ENCODE results near the gene SPO11. TPM values are rescaled to one million over a fixed set of nuclear protein-coding genes. Genes with fewer than 3 reads are reported as not detected.

The SPO11 gene
- total and polyA plus RNA-seq, 2 of the 4 experiments (the other 2 are of a cell fraction) = not detected

GRCh38 chr20:57327820-57328219, 1.8 kb upstream of the SPO11 start:
- no peak overlapping the region for H4K5ac ChIP-seq (ENCODE audit: low read depth, low read length)
- no peak overlapping the region for H3K4me3 ChIP-seq (ENCODE audit: insufficient read depth, low read depth, low read length)
- no peak overlapping the region for H3K14ac ChIP-seq (replicated peaks; ENCODE audit: low read depth, low read length)
- H4K20me1 ChIP-seq (ENCODE audit: insufficient read depth, low read length) = no peaks in the 10 kb centered on the region
- no peak overlapping the region for H4K91ac ChIP-seq (ENCODE audit: insufficient read depth, low read depth, low read length)
- H3K9me1 ChIP-seq (ENCODE audit: insufficient read depth, low read length) = no peaks in the 10 kb centered on the region
- no peak overlapping the region for H2AK9ac ChIP-seq (replicated peaks; ENCODE audit: low read depth, low read length, poor library complexity)
- no peak overlapping the region for H4K8ac ChIP-seq (ENCODE audit: low read depth in 2 of 2, low read length in 2 of 2)
- H3K79me1 ChIP-seq (ENCODE audit: low read depth in 1 of 2, low read length in 2 of 2) = no peaks in the 10 kb centered on the region
- no peak overlapping the region for H2BK5ac ChIP-seq (ENCODE audit: low read depth, low read length, poor library complexity, severe bottlenecking)
- no peak overlapping the region for H2BK15ac ChIP-seq (ENCODE audit: low read depth, low read length)
- in situ Hi-C loops (cut with MboI; ENCODE audit: low sequenced_read_pairs) = no loop called here
- no peak overlapping the region for H3K9ac ChIP-seq (ENCODE audit: low read depth, low read length)
- ATAC-seq (ENCODE audit: low read depth) = no peak
- no peak overlapping the region for H2BK120ac ChIP-seq (ENCODE audit: low read depth, low read length)
- H2AK5ac ChIP-seq (ENCODE audit: low read depth, low read length) = no peak overlapping the region
- ChIA-PET POLR2A (ENCODE audit: unreplicated experiment) (no interaction called here), CTCF (no interaction called here)
- no peak overlapping the region for H3K27ac ChIP-seq (ENCODE audit: insufficient read depth, low read length)
- no peak overlapping the region for H2AFZ ChIP-seq (replicated peaks; ENCODE audit: low read length, poor library complexity)
- H3K18ac ChIP-seq (ENCODE audit: low read depth, low read length) = no peak overlapping the region
- H3K23ac ChIP-seq (ENCODE audit: low read depth, low read length) = no peak overlapping the region
- no peak overlapping the region for H3K56ac ChIP-seq (ENCODE audit: extremely low read depth, insufficient read depth, low read length)
- whole genome bisulfite sequencing, 2 experiments (ENCODE audit: extremely low coverage in 2 of 2, insufficient read length in 1 of 2) = no CpG with 5 or more reads among the region's 6 CpGs
- no TSS peak for BruUV-seq (replicated peaks)
- no peaks in the 10 kb centered on the region for H3K9me3 ChIP-seq (ENCODE audit: control insufficient read depth, insufficient read depth, low read length)
- no peak overlapping the region for H3K4me2 ChIP-seq (ENCODE audit: low read depth, low read length)
- H2BK20ac ChIP-seq (ENCODE audit: low read depth, low read length) = no peak overlapping the region
- TF ChIP-seq BHLHE40 (IDR thresholded peaks at IDR 0.05; ENCODE audit: low read depth, low read length) (no peak), MXI1 (IDR thresholded peaks at IDR 0.05; ENCODE audit: borderline replicate concordance, low read depth, low read length) (no peak), CEBPB (IDR thresholded peaks at IDR 0.05; ENCODE audit: low read depth, low read length) (no peak), FOS (IDR thresholded peaks at IDR 0.05; ENCODE audit: low read depth, low read length) (no peak), POLR2A (IDR thresholded peaks at IDR 0.05; ENCODE audit: low read depth, low read length) (no peak), ELK1 (IDR thresholded peaks at IDR 0.05; ENCODE audit: borderline replicate concordance, low read depth, low read length) (no peak), RFX5 (IDR thresholded peaks at IDR 0.05; ENCODE audit: low read depth, low read length) (no peak), MAZ (IDR thresholded peaks at IDR 0.05; ENCODE audit: borderline replicate concordance, low read depth, low read length) (no peak), RCOR1 (IDR thresholded peaks at IDR 0.05; ENCODE audit: insufficient replicate concordance, low read length) (no peak), USF2 (IDR thresholded peaks at IDR 0.05; ENCODE audit: low read depth, low read length) (no peak), MAFK (IDR thresholded peaks at IDR 0.05; ENCODE audit: low read depth, low read length) (no peak), NFE2L2 (IDR thresholded peaks at IDR 0.05; ENCODE audit: low read depth, low read length) (no peak), RAD21 (IDR thresholded peaks at IDR 0.05; ENCODE audit: low read length) (no peak), CHD1 (IDR thresholded peaks at IDR 0.05; ENCODE audit: low read depth, low read length) (no peak), SMC3 (IDR thresholded peaks at IDR 0.05; ENCODE audit: low read depth, low read length) (no peak), CTCF (conservative IDR thresholded peaks at IDR 0.05; ENCODE audit: low read depth, low read length) (no peak)
- intact Hi-C loops (cut with micrococcal nuclease) = no loop called here
- DNase-seq = no peak
- peaks cover 7% of the 10 kb centered on the region; the same call in 1 of the 2 replicates for H3K27me3 ChIP-seq (ENCODE audit: control insufficient read depth, insufficient read depth, low read length)
- dilution Hi-C loops (cut with HindIII; ENCODE audit: low sequenced_read_pairs, unreplicated experiment) = no loop called here
- no peak overlapping the region for H3K4ac ChIP-seq (ENCODE audit: low read depth, low read length)
- no peaks in the 10 kb centered on the region for H3K4me1 ChIP-seq (ENCODE audit: control insufficient read depth, insufficient read depth, low read length)
- no peaks in the 10 kb centered on the region for H3K36me3 ChIP-seq (ENCODE audit: control insufficient read depth, insufficient read depth, low read length)

Measured in IMR-90 (cell line).